ENCODE results near the gene SRP68.
"Not testable (repeated sequence)": the region's sequence is repeated elsewhere in the genome, so short reads cannot be mapped to it uniquely, and the experiment has no call there.

Gene SRP68

DNA sequence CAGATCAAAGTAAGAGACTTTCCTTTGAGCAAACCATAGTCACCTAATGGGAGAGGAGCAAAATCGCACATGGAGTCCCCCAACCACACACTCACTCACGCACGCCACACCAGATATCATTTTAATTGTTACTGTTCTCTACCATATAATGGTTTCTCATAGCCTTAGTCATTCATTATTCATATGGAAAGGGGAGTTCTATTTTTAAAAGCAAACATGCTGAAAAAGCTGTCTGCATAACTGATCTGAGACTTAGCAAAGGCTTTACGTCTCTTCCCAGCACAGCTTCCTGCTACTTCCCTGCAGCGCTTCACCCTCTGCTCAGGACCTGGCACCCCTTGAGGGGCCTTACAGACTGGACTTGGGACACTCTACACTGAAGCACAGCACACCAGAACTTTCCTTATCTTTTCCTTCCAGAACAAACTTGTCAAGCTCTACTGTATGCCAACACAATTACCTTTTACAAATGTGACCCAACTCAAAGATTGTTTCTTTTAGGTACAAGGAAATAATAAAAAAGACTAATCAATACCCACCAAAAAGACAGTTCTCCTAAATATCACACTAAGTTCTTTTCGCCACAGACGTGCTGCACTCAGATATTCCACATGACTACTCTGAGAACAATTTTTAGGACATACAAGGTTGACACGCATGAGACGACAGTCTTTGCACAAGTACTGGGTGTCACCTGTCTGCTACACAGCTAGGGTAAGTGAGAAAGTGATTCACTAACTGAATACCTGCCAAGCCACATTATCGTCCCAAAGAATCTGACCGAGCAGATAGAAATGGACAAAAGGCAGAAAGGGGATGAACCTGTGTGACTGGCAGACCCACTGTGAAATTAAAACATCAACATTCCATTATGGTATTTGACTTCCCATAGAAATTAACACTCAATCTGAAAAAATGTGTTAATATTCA lies 21.5 kb downstream of the SRP68 start:
- DNase-seq: no peak
- Mint-ChIP-seq H3K4me3 (no peak overlapping the region), H3K27me3 (no peaks in the 10 kb centered on the region), H3K4me1 (no peaks in the 10 kb centered on the region), H3K9me3 (no peaks in the 10 kb centered on the region), H3K36me3 (peaks cover 52% of the 10 kb centered on the region), H3K27ac (no peak overlapping the region)
- CTCF ChIA-PET: interaction anchor here (0.9 to 1.2 kb wide), 2 partner anchors 37 to 287 kb away, joined by 3 read pairs; no protein-coding TSS in a partner anchor

DNA sequence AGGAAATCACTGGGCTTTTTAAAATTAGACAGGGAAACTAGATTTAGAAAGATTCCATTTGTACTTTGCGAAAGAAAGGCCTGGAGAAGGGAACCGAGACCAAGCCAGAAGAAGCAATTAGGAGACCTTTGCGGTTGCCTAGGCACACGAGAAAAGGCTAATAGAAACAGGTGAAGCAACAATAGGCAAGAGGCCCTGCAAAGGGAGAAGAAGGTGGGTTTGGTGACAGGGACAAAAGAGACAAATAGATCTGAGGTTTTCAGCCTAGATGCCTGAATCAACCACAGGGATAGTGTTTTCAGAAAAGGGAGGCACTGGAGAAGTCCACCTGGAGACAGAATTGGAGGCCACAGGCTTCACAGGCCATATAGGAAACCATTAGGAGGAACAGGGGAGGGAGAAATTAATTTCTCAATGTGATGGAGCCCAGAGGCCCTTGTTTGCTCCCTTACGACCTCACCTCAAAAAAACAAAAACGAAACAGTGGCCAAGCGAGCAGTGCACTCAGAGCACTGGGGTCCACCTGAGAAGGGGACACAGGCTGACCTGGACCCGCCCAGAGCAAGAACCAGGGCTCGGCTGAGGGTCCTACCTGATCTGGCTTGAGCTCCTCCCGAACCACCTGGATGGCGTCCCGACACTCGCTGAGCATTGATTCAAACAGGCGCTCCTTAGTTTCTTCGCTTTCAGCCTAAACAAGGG lies 22.3 kb downstream of the SRP68 start:
- H3K4me1 Mint-ChIP-seq: no peaks in the 10 kb centered on the region
- DNase-seq: no peak
- H3K27me3 Mint-ChIP-seq: no peaks in the 10 kb centered on the region
- CTCF ChIA-PET: interaction anchor here (0.9 to 1.7 kb wide), 3 partner anchors 36 to 288 kb away, joined by 3 to 6 read pairs (median 3); no protein-coding TSS in a partner anchor
- H3K4me3 Mint-ChIP-seq: no peak overlapping the region
- H3K36me3 Mint-ChIP-seq: peaks cover 56% of the 10 kb centered on the region
- no peak overlapping the region for H3K27ac Mint-ChIP-seq
- no peaks in the 10 kb centered on the region for H3K9me3 Mint-ChIP-seq

DNA sequence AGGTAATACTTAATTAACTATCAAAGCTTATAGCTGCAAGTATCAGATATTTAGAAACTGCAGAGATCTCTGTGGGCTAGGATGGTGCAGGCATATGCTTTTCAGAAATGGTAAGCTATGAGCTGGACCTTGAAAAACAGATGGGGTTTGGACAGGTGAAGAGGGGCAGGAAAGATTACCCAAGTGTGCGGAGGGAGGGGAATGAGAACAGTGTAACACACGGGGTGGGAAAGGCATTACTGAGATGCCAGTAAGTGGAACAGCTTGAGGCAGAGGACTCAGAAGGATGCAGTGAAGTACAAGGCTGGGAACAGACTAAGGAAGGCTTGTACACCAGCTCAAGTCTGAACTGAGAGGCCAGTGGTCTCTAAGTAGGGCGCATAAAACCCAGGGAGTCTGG lies 23.1 kb downstream of the SRP68 start:
- H3K27ac Mint-ChIP-seq: no peak overlapping the region
- CTCF ChIA-PET: interaction anchor here (1.7 kb wide), 1 partner anchor 35 kb away, joined by 6 read pairs; no protein-coding TSS in a partner anchor
- no peaks in the 10 kb centered on the region for H3K4me1 Mint-ChIP-seq
- no peaks in the 10 kb centered on the region for H3K9me3 Mint-ChIP-seq
- peaks cover 63% of the 10 kb centered on the region for H3K36me3 Mint-ChIP-seq
- H3K4me3 Mint-ChIP-seq: no peak overlapping the region
- H3K27me3 Mint-ChIP-seq: no peaks in the 10 kb centered on the region
- no peak for DNase-seq

DNA sequence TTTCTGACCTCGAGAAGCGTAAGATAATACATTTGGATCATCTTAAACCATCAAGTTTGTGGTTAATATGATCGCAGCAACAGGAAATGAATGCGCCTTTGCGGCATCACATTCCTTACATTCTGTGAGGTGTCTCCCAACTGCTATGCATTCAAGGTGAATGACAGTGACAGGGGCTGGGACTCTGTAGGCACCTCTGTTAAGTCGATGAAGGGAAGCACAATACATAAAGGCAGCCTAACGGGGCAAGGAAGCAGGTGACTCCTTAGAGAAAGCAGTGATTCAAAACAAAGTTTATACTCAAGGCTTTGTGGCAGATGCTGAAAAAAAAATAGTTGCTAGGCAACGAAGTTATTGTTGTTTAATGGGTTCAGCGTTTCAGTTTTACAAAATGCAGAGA lies 23.6 kb downstream of the SRP68 start:
- Mint-ChIP-seq H3K4me1 (no peaks in the 10 kb centered on the region), H3K36me3 (peaks cover 63% of the 10 kb centered on the region), H3K9me3 (no peaks in the 10 kb centered on the region), H3K27ac (no peak overlapping the region), H3K4me3 (no peak overlapping the region), H3K27me3 (no peaks in the 10 kb centered on the region)
- no peak for DNase-seq
- CTCF ChIA-PET: interaction anchor here (1.7 kb wide), 1 partner anchor 35 kb away, joined by 6 read pairs; no protein-coding TSS in a partner anchor

DNA sequence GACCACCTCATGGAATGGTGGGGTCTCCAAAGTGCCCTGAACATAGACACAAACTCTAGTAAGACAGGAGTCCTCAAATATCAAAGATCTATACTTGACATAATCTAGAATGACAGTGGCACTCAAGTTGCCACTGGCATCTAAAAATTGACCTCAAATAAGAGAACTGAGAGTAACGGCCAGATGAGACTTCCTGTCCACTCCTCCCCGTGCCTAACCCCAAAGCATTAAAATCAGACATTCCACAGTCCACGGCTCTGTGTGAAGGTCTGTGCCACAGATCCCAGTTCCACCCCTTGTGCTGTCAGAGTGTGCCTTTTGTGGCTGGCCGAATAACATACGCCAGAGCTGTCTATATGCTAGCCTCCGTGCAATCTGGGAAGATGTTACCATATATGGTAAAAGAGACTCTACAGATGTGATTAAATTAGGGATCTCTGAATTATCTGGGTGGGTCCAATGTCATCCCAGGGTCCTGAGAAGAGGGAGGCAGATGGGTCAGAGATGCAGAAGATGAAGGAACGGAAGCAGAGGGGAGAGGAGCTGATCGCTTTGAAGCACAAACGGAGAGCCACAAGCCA lies 24.2 kb downstream of the SRP68 start:
- no peaks in the 10 kb centered on the region for H3K4me1 Mint-ChIP-seq
- H3K27ac Mint-ChIP-seq: no peak overlapping the region
- peaks cover 66% of the 10 kb centered on the region for H3K36me3 Mint-ChIP-seq
- CTCF ChIA-PET: interaction anchor here (0.7 to 1.7 kb wide), 2 partner anchors 34 to 310 kb away, joined by 3 to 6 read pairs; no protein-coding TSS in a partner anchor
- H3K27me3 Mint-ChIP-seq: no peaks in the 10 kb centered on the region
- H3K9me3 Mint-ChIP-seq: no peaks in the 10 kb centered on the region
- no peak for DNase-seq
- H3K4me3 Mint-ChIP-seq: no peak overlapping the region

DNA sequence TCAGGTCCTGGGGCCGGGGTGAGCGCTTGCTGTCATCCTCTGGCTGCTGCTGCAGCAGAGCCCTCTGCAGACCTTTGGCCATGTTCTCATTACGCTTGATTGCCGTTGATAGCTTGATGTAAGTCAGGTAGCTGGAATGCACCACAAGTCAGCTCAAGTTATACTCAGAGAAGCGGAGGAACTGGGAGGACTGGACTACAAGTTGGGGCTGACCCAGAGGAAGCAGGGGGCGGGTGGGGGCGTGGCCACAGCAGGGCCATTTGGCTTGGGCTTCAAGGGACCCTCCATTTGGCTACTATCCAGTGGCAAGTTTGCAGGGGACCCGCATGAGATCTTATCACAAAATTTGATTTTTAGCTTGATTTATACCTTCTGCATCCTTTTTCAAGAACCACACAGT lies 26.3 kb downstream of the SRP68 start:
- CTCF ChIA-PET: interaction anchor here (1.4 to 1.8 kb wide), 2 partner anchors 15 to 32 kb away, joined by 3 to 5 read pairs; no protein-coding TSS in a partner anchor
- Mint-ChIP-seq H3K4me1 (no peaks in the 10 kb centered on the region), H3K27me3 (no peaks in the 10 kb centered on the region), H3K36me3 (peaks cover 66% of the 10 kb centered on the region), H3K4me3 (no peak overlapping the region), H3K9me3 (no peaks in the 10 kb centered on the region), H3K27ac (no peak overlapping the region)
- no peak for DNase-seq

DNA sequence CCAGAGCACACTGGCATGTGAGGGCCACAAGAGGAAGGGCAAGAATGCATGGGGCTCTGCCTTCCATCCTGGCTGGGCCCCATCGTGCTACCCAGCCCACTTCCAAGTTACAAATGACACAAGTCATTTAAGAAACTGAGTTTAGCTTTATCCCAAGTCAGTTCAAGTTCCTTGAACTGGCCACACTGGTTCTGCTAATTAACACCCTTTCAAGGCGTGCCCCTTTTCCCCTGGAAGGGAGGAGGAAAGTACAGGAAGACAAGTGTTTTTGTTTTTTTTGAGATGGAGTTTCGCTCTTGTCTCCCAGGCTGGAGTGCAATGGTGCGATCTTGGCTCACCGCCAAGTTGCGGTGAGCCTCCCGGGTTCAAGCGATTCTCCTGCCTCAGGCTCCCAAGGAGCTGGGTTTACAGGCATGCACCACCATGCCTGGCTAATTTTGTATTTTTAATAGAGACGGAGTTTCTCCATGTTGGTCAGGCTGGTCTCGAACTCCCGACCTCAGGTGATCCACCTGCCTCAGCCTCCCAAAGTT lies 27.8 kb downstream of the SRP68 start:
- DNase-seq, H3K4me1 Mint-ChIP-seq, H3K4me3 Mint-ChIP-seq, CTCF ChIA-PET, H3K9me3 Mint-ChIP-seq, H3K27me3 Mint-ChIP-seq, H3K27ac Mint-ChIP-seq: not testable (repeated sequence)
- peaks cover 67% of the 10 kb centered on the region for H3K36me3 Mint-ChIP-seq

DNA sequence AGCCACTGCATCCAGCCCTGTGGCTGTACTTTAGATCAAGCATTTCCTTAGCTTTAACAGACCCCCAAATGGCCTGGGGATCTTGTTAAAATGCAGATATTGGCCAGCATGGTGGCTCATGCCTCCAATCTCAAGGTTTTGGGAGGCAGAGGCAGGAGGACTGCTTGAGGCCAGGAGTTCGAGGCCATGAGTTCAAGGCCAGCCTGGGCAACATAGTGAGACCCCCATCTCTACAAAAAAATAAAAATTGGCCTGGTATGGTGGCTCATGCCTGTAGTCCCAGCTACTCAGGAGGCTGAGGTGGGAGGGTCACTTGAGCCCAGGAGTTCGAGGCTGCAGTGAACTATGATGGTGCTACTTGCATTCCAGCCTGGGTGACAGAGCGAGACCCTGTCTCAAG lies 29.4 kb downstream of the SRP68 start:
- H3K4me1 Mint-ChIP-seq, H3K27me3 Mint-ChIP-seq, H3K4me3 Mint-ChIP-seq, DNase-seq, H3K27ac Mint-ChIP-seq, H3K9me3 Mint-ChIP-seq: not testable (repeated sequence)
- peaks cover 68% of the 10 kb centered on the region for H3K36me3 Mint-ChIP-seq
- CTCF ChIA-PET: interaction anchor here (0.6 kb wide), 1 partner anchor 169 kb away, joined by 3 read pairs; no protein-coding TSS in a partner anchor

DNA sequence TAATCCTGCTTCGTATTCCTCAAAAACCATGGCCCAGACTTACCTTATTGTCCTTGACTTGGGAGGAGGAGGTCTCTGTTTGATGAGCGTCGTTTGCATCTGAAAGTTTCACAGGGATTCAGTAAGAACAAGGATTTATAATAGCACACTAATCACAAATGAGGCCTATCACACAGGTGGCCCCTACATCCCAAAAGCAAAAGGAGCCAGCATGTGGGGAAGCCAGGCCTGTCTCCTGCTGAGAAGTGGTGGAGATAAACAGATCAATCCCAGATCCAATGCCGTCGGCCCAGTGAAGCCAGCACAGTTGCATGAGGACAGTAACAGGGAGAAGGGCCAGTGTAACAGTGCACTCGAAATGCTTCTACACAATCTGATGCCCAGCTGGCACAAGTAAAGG lies 31.9 kb downstream of the SRP68 start:
- no peaks in the 10 kb centered on the region for H3K27me3 Mint-ChIP-seq
- peaks cover 62% of the 10 kb centered on the region for H3K36me3 Mint-ChIP-seq
- CTCF ChIA-PET: no interaction called here

DNA sequence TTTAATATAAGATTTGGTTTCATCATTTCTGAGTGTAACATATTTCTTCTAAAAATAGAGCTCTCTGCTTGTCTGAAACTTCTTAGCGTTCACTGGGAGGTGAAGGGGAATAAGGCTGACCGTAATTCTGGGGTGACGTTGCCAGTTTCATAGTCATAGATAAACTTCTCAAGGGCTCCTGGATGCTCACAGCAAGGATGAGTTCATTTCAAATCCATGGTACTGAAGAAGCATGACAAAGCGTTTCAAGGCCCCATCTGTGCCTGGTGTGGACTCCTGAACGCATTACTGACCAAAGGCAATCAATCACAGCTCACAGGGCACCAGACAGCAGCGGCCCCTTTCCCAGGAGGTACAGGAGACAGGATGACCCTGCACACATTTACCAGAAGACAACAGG lies 33.2 kb downstream of the SRP68 start:
- Mint-ChIP-seq H3K36me3 (peaks cover 51% of the 10 kb centered on the region), H3K27me3 (no peaks in the 10 kb centered on the region)
- CTCF ChIA-PET: no interaction called here

More for the DNA sequence above, 31.9 kb downstream of the SRP68 start:
- Mint-ChIP-seq H3K4me1 (peaks cover 2% of the 10 kb centered on the region), H3K27ac (no peak overlapping the region), H3K4me3 (no peak overlapping the region), H3K9me3 (no peaks in the 10 kb centered on the region)
- no peak for DNase-seq

DNA sequence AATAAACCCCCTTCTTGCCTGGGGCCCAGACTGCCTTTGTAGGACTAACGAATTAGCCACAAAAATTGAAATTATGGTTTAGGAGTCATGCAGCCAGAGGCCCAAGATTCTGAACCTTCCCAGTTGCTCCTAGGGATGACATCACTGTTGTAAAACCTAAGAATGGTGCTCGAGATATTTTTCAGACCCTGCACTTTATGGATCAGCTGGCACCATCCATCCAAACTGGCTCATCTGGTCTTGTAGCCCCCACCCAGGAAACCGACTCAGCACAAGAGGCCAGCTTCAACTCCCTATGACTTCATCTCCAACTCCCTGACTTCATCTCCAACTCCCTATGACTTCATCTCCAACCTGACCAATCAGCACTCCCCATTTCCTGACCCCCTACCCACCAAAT lies 34.3 kb downstream of the SRP68 start:
- Mint-ChIP-seq H3K36me3 (peaks cover 40% of the 10 kb centered on the region), H3K4me1 (peaks cover 2% of the 10 kb centered on the region), H3K27ac (peak overlapping the region; percentile 37), H3K4me3 (no peak overlapping the region), H3K9me3 (no peaks in the 10 kb centered on the region), H3K27me3 (no peaks in the 10 kb centered on the region)
- DNase-seq: no peak
- CTCF ChIA-PET: no interaction called here

More for the DNA sequence above, 33.2 kb downstream of the SRP68 start:
- Mint-ChIP-seq H3K27ac (no peak overlapping the region), H3K9me3 (no peaks in the 10 kb centered on the region), H3K4me3 (no peak overlapping the region), H3K4me1 (peaks cover 2% of the 10 kb centered on the region)
- no peak for DNase-seq

DNA sequence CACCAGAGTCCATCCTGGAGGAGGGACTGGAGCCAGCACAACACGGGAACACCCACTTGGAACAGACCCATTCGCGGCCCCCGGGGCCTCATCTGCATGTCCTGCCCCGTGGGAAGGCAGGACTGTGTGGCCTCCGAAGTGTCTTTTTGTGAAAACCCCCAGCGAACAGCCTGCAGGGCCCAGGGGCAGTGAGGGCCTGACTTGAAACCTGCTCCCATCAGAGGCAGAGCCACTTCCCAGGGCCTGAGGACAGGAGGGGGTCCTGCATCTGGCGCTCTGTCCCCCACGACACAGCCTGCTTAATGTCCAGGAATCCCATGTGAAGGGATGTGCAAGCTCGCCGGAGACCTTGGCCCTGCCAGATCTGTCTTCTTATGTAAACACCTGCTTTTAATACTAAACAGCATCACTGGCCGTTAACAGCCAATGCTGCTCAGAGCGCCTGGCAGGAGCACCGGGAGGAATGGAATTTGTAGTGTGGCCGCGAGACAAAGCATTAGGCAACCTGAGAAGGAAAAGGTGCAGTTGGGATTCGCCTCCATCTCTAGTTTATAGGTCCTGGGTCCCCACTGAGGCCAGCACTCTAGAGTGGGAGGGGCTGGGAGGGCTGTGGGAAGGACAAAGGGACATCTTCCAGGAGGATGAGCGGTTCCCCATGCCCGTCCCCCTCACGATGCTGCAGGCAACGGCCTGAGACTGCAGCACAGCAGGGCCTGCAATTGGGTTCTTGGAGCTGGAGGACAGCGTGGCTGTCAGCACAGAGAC lies 35.6 kb downstream of the SRP68 start:
- peaks cover 39% of the 10 kb centered on the region for H3K36me3 Mint-ChIP-seq
- H3K9me3 Mint-ChIP-seq: no peaks in the 10 kb centered on the region
- DNase-seq: no peak
- peak overlapping the region; percentile 52 for H3K27ac Mint-ChIP-seq
- peaks cover 6% of the 10 kb centered on the region for H3K27me3 Mint-ChIP-seq
- CTCF ChIA-PET: no interaction called here
- no peak overlapping the region for H3K4me3 Mint-ChIP-seq
- H3K4me1 Mint-ChIP-seq: peaks cover 2% of the 10 kb centered on the region
